Measurements from ENCODE around the gene HOXD3.

The HOXD3 gene

DNA sequence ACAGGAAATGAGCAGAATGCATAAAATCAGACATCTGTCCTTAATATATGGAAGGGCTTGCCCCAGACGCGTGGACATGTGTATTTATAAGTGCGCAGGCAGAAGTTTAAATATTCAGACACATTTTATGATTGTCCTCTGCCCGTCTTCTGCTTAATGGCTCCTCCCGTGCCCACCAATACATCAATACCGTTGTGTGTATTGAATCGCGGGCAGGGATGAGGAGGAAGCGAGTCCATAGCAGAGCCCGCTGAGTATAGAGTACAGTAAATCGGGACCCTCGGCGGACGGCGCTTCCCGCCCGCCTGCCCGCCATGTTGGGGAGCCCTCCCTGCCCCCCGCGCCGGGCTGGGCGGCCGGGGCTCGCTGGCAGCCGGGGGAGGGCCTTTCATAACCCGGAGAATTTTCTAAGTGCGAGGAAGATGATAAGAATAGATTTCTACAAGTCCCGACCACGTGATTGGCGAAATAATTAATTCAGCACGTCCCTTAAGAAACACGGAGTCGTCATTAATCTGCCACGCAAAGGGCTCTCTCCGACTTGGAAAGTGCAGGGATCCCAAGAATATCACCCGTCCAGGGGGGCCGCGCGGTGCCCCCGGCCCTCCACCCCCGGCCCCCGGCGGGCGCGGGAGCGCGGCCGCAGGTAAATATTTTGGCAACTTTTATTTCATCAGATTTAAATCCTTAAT lies at the start of gene HOXD3:
HOXD3 (plus strand) TSS at position 501 of the 692 bp plus-strand sequence. CDS start 11,808 bp downstream, outside the sequence.
- DNase-seq (ENCODE audit: low read depth in 2 of 2): no peak

DNA sequence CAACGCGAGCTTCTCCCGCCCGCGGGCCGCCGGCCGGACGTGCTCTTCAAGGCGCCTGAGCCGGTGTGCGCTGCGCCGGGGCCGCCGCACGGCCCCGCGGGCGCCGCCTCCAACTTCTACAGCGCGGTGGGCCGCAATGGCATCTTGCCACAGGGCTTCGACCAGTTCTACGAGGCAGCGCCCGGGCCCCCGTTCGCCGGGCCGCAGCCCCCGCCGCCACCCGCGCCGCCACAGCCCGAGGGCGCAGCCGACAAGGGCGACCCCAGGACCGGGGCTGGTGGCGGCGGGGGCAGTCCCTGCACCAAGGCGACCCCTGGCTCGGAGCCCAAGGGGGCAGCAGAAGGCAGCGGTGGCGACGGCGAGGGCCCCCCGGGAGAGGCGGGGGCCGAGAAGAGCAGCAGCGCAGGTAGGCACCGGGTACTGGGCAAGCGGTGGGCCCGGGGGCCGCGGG lies 49.4 kb upstream of the HOXD3 start:
- DNase-seq (ENCODE audit: low read depth in 2 of 2): no peak

DNA sequence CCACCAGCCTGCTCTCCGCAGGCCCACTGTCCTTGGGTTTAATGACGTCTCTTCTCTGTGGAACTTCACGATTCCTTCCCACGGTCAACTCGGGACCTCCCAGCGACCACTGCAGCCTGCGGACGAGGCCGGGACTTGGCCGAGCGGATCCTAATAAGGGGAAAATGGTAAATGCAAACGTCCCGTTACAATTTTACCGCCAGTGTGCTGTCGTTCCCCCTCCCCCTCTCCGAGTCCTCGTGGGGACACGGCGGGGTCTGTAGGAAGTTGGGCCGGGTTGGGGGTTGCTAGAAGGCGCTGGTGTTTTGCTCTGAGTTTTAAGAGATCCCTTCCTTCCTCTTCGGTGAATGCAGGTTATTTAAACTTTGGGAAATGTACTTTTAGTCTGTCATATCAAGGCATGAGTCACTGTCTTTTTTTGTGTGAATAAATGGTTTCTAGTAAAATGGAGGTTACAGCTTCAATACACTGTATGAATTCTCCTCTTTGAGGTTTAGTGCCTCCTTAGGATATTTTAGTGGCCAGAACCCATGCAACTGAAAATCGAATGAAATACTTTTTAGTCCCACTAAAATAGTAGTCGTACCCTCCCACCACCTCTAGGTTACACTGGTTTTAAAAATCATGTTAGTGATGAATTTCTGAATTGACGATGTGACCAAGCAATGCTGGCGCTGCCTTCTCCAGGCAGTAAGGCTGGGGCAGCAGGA lies 47.8 kb upstream of the HOXD3 start:
- DNase-seq (ENCODE audit: low read depth in 2 of 2): no peak

DNA sequence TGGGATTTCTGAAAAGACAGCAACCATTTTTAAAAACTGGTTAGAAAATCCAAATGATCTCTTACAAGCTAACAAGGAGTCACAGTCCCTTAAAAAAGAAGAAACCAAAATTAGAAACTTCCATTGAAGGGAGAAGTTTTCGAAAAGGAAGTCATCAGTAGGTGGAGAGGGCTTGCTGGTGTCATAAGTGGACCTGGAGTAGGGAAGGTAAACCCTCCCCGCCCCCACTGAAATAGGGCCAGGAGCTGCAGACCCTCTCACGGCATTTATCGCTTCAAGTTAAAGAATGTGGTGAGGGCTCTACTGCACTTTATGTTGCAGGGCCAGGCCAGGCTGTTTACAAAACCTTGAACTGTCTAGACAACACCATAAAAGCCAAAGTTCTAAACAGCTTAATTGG lies 47.2 kb upstream of the HOXD3 start:
- DNase-seq (ENCODE audit: low read depth in 2 of 2): no peak

DNA sequence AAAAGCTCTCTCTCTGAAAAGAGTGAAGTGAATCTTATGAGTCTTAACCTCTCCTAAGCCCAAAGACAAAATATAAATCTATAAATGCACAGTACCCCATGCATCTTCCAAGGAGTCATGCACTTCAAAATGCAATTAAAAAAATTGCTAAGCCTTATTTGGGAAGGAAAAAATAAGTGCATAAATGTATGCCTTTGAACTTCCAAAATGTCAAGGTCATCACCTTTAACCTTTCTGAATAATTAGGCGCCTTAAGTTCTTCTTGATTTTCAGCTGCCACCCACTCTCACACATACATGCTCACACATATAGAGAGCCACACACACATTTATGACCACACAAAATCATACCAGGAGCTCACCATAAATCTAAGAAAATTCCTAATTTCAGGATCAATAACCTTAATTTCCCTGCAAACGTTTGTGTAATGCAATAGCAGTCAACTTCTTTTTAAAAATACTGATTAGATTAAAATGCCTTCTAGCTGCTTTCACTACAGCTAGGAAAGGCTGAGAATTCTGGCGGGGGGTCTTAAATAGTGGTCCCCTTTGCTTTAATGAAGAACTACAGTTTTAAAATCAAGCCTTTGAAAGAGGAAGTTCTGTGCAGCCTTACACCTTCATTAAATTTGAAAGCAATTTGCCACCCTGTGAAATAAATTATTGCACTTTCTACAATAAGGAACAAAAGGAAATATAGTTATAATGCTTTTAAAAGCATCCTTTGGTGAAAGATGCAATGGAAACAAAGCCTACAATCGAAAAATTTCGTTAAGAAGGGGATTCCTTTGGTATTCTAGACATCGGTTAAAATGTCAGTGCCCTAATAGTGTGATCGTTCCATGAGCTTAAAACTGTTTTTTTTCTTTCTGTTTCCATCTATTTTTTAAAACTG lies 46.4 kb upstream of the HOXD3 start:
- no peak for DNase-seq (ENCODE audit: low read depth in 2 of 2)

DNA sequence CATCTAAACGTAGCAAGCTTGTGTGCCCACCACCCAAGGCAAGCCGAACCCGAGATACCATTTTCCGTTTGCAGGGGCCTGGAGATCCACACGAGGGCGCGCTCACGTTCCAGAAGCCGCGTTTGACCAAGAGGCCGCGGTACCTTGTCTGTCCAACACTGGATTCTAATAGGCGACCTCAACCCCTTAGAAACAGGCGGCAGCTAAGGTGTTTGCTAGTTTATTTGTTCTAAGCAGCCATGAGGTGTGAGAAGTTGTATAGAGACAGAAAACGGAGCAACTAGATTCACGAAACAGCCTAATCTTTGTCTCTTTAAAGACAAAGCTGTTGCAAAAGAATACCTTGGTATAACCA lies 45.8 kb upstream of the HOXD3 start:
- no peak for DNase-seq (ENCODE audit: low read depth in 2 of 2)

DNA sequence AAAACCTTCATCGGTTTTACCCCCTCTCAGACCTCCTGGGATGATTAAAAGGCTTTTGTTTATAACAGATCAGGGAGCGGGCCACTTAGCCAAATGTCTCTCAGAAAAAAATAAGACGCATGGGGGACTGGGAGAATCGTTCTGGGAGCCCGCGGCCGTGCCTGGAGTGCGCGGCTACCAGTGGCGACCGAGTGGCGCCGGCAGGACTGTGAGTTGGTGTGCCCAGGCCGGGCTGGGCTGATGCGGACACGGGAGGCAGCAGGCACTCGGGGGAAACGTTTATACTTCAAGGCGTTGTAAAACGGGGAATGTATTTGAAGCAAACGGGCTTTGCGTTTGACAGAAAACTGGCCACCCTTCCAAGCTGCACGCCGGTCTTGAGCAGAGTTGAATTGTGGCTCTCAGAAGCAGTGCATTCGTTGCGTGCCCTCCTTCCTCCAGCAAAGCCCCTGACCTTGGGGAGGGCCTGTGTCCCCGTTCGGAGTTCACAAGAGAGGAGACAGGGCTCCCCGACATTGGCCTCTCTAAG lies 45.2 kb upstream of the HOXD3 start:
- no peak for DNase-seq (ENCODE audit: low read depth in 2 of 2)

DNA sequence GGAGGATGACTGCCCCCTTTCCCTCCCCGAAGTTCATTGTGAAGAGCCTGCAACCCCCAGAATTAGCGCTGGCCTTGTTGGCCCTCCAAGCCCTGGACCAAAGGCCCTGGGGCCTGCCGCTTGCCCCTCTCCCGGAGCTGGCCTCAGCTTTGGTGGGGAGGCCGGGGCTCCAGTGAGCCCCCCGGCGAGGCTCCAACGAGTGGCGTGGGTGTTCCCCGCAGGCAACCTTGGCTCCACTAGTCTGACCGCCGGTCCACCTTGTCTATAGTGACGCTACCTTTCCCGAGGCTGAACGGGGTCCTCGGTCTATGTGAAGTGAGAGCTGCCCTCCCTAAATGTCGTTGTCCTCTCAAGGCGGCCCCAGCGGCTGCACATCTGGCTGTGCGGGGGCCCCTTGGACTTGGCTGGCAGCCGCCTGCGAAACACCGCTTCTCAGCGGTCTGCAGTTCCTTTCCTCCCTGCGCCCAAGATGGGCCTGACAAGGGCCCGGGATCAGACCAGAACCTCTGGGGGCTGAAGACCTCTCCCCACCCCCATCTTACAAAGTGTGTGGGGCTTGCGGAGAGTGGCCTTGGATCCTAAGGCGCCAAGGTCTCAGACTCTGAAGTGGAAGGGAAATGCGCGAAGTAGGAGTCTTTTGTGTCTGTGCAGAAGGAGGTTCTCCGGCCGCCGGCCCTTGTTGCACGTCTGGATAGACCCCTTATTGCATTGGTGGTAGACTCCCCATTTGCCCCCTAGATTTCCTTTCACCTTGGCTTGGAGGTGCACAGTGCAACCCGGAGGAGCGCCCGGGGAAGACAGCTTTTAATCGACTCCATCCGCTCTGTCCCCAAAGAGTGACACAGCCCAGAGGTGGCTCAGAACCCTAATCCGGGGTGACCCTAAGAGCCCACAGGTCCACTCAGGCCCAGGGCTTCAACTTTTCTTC lies 44.5 kb upstream of the HOXD3 start:
- DNase-seq (ENCODE audit: low read depth in 2 of 2): no peak

DNA sequence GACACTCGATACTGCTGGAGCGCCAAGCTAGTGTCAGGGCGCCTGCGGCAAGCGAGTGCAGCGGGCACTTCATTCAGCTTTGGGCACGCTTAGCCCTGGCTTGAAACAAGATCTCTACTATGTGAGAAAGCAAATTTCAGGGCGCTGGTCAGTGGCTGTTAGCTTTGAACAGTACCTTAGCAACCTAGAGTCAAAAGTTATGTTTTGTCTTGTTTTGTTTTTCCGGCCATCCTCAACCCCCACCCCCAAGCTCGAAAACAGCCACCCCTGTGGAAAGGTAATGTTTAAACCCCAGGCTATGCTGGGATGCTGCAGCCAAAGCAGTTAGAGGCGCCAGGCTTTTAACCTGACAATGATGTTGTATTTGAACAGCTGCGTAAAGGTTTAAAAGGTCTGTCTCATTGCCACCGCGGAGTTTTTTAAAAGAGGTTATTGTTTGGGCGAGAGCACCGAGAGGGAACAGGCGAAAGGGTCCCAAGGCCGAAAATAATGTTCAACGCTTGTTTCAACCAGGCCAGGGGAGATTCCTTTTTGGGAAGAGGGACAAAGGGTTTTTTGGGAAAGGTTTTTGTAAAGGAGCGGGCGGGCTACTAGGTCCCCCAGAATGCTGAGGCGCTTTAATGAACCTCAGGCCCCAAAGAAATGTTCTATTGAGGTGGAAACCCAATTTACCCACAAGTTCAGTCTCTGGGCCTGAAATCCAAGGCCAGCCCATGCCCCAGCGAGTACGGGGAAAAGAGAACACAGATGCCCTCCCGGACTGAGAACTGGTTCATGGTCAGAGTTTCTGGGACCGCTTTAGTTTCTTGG lies 42.8 kb upstream of the HOXD3 start:
- no peak for DNase-seq (ENCODE audit: low read depth in 2 of 2)

DNA sequence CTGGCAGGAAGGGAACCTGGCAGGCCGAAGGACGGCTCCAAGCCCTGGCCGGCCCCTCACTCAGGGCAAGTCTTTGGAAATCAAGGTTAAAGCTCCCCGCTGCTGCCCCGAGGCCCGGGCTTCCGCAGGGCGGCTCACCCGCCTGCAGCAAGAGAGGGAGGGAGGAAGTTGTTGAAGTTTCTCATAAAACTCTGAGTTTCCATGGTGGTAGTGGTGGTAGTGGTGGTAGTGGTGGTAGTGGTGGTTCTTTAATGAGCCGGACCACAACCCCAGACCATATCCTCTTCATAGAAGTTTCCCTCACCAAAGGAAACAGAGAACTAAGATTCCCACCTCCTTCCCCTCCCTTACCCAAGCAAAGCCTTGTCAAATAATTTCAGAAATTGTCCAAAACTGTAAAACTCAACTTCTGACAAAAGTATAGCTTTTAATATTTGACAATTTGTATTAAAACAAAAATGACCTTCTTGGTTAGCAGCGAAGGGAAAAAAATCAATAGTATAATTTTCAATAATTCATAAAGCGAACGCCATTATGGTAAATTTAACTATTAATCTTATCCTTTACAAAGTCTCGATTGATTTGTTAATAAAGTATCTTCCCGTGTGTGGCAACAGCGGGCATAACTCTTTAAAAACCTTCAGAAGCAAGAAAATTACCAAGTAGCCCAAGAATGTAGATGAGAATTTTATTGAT lies 42.0 kb upstream of the HOXD3 start:
- DNase-seq (ENCODE audit: low read depth in 2 of 2): no peak

DNA sequence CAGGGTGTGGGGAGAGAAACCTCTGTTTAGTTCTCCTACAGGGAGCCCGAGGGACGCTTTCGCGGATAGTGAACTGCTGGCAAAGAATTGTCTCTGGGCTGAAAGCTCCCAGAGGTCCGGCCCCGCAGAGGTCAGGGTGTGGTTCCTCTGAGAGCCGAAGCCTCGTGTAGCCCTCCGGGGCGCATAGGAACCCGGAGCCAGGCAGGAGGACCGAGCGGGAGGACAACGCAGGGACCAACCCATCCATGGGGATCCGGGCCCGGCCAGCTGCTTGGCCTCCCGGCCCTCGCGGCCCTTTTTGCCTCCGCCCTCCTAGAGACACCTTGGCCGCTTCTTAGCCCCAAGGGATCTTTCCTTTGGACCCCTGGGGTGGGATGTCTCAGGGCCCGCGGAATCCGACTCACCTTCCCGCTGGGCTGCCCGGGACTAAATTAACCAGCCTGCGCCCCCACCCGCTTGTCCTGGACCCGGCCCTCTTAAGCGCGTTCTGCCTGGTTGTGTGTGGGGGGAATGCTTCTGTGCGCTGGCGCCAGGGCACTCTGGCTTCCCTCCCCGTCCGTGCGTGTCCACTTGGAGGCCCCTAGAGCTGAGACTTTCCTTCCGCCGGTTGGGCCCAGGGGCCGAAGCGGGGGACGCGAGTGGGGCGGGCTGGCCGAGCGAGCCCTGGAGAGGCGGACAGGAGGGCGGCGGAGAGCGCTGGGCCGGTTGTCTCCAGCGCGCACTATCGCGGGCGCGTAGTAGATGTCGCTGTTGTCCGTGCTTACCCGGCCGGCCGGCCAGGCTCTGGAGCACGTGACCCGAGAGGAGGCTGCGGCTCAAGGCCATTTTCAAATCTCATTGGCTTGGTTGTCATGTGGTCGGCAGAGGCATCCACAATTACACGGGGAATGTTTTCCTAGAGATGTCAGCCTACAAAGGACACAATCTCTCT lies 41.0 kb upstream of the HOXD3 start, which contains the start of gene HOXD10:
HOXD10 (plus strand) TSS at position 896 of the 931 bp plus-strand sequence. CDS start 56 bp downstream, outside the sequence.
- no peak for DNase-seq (ENCODE audit: low read depth in 2 of 2)

DNA sequence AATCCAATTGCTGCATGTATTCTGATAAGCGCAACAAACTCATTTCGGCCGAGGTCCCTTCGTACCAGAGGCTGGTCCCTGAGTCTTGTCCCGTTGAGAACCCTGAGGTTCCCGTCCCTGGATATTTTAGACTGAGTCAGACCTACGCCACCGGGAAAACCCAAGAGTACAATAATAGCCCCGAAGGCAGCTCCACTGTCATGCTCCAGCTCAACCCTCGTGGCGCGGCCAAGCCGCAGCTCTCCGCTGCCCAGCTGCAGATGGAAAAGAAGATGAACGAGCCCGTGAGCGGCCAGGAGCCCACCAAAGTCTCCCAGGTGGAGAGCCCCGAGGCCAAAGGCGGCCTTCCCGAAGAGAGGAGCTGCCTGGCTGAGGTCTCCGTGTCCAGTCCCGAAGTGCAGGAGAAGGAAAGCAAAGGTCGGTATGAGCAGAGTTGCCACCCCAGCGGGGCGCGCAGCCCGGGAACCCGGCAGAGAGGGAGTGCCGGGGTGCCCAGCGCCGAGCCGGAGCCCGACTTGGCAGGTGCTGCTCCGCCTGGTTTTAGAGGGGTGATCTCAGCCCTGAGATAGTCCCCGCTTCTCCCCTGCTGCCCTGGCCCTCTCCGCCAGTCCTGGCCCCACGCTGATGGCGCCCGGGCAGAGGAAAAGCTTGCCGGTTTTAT lies 39.8 kb upstream of the HOXD3 start:
- no peak for DNase-seq (ENCODE audit: low read depth in 2 of 2)

DNA sequence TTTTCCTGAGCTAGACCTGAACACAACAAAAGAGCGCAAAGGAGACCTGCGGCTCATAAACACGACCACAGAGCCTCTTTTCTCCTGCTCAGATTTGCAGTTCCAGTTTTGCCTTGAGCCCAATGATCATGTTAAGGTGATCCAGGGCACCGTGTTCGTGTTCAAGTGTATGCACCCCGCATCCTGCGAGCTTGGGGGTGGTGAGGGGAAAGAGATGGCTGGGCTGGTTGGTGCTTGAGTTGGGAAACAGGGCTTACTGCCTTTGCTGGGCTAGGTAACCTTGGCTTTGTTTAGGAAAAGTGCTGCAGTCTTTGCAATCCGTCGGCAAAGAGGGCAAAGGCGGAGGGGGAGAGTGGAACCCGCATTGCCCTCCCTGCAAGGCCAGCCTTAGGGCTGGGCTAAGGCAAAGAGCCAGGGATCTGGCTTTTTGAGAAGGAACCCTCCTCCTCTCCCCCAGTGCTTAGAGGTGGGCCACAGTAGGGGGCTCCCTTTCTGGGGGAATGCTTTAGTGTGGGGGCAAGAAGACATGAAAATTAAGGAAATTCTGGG lies 39.2 kb upstream of the HOXD3 start:
- no peak for DNase-seq (ENCODE audit: low read depth in 2 of 2)

DNA sequence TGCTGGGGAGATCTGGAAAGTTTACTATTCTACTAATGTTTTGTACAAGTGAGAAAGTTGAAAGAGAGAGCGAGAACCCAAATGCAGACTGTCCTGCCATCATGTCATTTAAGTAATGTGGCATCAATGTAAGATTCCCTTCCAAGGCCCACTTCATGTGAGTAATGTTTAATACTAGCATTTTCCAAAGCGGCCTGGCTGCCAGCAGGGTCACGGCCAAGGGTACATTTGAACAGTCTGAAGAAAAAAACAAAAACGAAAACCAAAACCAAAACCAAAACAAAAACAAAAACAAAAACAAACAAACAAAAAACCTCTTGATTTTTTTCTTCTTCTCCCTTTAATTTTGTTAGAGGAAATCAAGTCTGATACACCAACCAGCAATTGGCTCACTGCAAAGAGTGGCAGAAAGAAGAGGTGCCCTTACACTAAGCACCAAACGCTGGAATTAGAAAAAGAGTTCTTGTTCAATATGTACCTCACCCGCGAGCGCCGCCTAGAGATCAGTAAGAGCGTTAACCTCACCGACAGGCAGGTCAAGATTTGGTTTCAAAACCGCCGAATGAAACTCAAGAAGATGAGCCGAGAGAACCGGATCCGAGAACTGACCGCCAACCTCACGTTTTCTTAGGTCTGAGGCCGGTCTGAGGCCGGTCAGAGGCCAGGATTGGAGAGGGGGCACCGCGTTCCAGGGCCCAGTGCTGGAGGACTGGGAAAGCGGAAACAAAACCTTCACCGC lies 38.3 kb upstream of the HOXD3 start:
- no peak for DNase-seq (ENCODE audit: low read depth in 2 of 2)

DNA sequence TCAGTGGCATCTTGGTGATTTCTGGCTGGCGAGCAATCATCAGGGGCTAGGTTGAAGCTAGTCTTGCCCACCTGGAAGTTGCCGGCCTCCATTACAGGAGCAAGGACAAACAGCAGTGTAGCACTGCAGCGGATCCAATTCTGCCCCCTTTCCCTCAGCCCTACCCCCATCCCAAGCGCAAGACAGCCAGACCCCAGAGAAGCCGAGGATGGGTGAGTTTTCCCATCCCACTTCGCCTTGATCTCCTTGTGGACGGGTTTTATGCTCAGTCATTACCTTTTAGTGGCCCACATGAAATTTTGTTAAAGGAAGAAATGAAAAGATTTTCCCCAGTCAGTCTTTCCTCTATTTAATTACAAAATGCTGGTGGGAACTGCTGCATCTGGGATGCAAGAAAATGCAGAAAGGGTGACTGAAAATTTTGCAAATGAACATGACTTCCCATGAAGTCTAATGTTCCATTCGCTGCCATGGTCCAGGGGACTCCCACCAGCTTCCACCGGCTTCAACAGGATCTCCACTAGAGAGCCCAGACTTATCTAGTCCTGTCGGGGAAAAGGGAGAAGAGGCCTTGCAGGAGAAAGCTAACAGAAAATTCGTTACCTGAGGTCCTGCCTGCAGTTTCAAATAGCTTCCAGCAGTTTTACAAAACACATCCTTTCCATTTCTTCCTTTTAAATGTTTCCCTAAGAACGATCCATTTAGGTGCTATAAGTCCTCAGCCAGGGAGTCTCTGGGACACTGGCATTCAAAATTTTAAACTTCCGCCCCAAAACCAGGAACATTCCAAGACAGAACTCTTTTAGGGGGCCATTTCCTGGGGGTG lies 36.5 kb upstream of the HOXD3 start:
- no peak for DNase-seq (ENCODE audit: low read depth in 2 of 2)

All from stimulated activated CD8-positive, alpha-beta memory T cell treated with anti-CD3 and anti-CD28 coated beads, Interleukin-7, amount 100 ng/mL, for 4 hours (primary cell).